Right lobe of liver (tissue), 4 donors: Measurements from ENCODE around the gene PRLH.

ENCODE experiments used
- POLR2A ChIP-seq: fragments of 450-650 bp; IDR thresholded peaks from one replicate; pipeline ENCODE4 v1.6.1; 2017; ENCODE audit warnings: antibody characterized with exemption, mild to moderate bottlenecking
- TF ChIP-seq, protein P1 (sequence below), 4 donors: fragments of 200-600 bp in 3 of 4; fragments of 450-650 bp in 1 of 4; IDR thresholded peaks; one replicate each; pipeline versions ENCODE4 v1.5.1 to v1.8.0; 2016 to 2022; ENCODE audit warnings: antibody characterized with exemption in 4 of 4, mild to moderate bottlenecking in 2 of 4
- donor health status: DM: no; HTN: no; CAD: no.
- donor health status: DM: no; HTN: no; CAD: no.
- donor health status: DM: no; HTN: yes; CAD: no.

DNA sequence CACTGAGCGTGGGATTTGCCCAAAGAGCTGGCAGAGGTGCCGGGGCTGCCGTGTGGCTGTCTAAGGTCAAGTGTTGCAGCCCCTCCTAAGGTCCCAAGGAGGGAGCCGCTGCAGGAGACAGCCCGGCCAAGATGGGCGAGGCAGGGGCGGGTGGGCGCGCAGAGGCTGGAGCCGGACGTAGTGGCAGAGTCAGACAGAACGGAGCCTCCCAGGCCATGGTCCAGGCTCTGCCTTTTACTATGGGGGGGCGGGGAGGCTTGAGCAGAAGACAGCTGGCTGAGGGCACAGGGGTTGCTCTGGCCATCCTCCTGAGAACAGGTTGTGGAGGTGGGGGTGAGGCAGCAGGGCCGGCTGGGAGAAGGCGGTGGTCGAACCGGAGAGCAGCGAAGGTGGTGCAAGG lies 27.5 kb upstream of the PRLH start:
- TF ChIP-seq, protein P1, sequence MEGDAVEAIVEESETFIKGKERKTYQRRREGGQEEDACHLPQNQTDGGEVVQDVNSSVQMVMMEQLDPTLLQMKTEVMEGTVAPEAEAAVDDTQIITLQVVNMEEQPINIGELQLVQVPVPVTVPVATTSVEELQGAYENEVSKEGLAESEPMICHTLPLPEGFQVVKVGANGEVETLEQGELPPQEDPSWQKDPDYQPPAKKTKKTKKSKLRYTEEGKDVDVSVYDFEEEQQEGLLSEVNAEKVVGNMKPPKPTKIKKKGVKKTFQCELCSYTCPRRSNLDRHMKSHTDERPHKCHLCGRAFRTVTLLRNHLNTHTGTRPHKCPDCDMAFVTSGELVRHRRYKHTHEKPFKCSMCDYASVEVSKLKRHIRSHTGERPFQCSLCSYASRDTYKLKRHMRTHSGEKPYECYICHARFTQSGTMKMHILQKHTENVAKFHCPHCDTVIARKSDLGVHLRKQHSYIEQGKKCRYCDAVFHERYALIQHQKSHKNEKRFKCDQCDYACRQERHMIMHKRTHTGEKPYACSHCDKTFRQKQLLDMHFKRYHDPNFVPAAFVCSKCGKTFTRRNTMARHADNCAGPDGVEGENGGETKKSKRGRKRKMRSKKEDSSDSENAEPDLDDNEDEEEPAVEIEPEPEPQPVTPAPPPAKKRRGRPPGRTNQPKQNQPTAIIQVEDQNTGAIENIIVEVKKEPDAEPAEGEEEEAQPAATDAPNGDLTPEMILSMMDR (IDR thresholded peaks at IDR 0.05): no peak
- no peak for TF ChIP-seq POLR2A
